Hepatocyte (in vitro differentiated cells): ENCODE measurements around the gene CPLANE2. TPM values are rescaled to one million over a fixed set of nuclear protein-coding genes. Genes with fewer than 3 reads are reported as not detected.

ENCODE experiments used
- DNase-seq: peaks from one replicate; pipeline ENCODE4 v3.0.0-alpha.2; 2016; ENCODE audit warnings: low spot score
- H2AFZ ChIP-seq: fragments of 200-600 bp; sonication (generic); 2 replicates; pipeline ENCODE4 v1.6.0; 2016; ENCODE audit warnings: antibody characterized with exemption, mild to moderate bottlenecking
- H3K27ac ChIP-seq: fragments of 200-600 bp; sonication (generic); 2 replicates; pipeline ENCODE4 v1.5.1; 2016; ENCODE audit warnings: mild to moderate bottlenecking
- H3K27me3 ChIP-seq: fragments of 200-600 bp; sonication (generic); 2 replicates; pipeline ENCODE4 v1.6.1; 2016
- H3K36me3 ChIP-seq: fragments of 200-600 bp; sonication (generic); replicated peaks from 2 replicates; pipeline ENCODE4 v1.5.1; 2016; ENCODE audit warnings: low read depth; ENCODE audit not compliant: insufficient read depth
- H3K4me1 ChIP-seq: fragments of 200-600 bp; sonication (generic); 2 replicates; pipeline ENCODE4 v1.5.1; 2016; ENCODE audit warnings: mild to moderate bottlenecking, moderate library complexity; ENCODE audit not compliant: insufficient read depth
- H3K4me2 ChIP-seq: fragments of 200-600 bp; sonication (generic); 2 replicates; pipeline ENCODE4 v1.6.0; 2016
- H3K4me3 ChIP-seq: fragments of 200-600 bp; sonication (generic); 2 replicates; pipeline ENCODE4 v1.5.1; 2016; ENCODE audit warnings: mild to moderate bottlenecking
- H3K79me2 ChIP-seq: fragments of 200-600 bp; sonication (generic); 2 replicates; pipeline ENCODE4 v1.6.0; 2017; ENCODE audit warnings: mild to moderate bottlenecking
- H3K9me2 ChIP-seq: fragments of 200-600 bp; sonication (generic); replicated peaks from 2 replicates; pipeline ENCODE4 v1.6.0; 2017; ENCODE audit warnings: mild to moderate bottlenecking; ENCODE audit not compliant: insufficient read depth
- H3K9me3 ChIP-seq: fragments of 200-600 bp; sonication (generic); 2 replicates; pipeline ENCODE4 v1.5.1; 2016; ENCODE audit warnings: low read depth, mild to moderate bottlenecking
- H4K20me1 ChIP-seq: fragments of 200-600 bp; sonication (generic); 2 replicates; pipeline ENCODE4 v1.6.0; 2016; ENCODE audit warnings: mild to moderate bottlenecking; ENCODE audit not compliant: insufficient read depth, poor library complexity, severe bottlenecking
- EZH2 ChIP-seq: fragments of 200-600 bp; sonication (generic); IDR thresholded peaks from 2 replicates; pipeline ENCODE4 v1.6.1; 2016; ENCODE audit warnings: antibody characterized with exemption, mild to moderate bottlenecking, borderline replicate concordance
- EZH2phosphoT487 ChIP-seq: fragments of 200-600 bp; sonication (generic); IDR thresholded peaks from one replicate; pipeline ENCODE4 v1.6.1; 2018; ENCODE audit warnings: antibody characterized with exemption, mild to moderate bottlenecking, low read depth, moderate library complexity; ENCODE audit not compliant: unreplicated experiment, severe bottlenecking
- WGBS: methylation state at CpG from one replicate; pipeline ENCODE4 v1.1.6; 2016; ENCODE audit warnings: low lambda C conversion rate; ENCODE audit errors: missing lambda C conversion rate; 5-methylcytosine and 5-hydroxymethylcytosine counted together
- polyA plus RNA-seq: library from polyadenylated mRNA; unstranded; fragments of >200 nt; fragmentation: Nextera tagmentation; extraction: Ambion mirVana; gene quantifications from 2 replicates; pipeline ENCODE4 v1.2.1, GENCODE V29; 2016
- total RNA-seq: library from RNA; depleted of rRNA; stranded (reverse); fragments of >200 nt; gene quantifications from 2 replicates; pipeline ENCODE4 v1.2.3, GENCODE V29; 2014
- TF ChIP-seq, protein P1 (sequence below): fragments of 200-600 bp; sonication (generic); IDR thresholded peaks from 2 replicates; pipeline ENCODE4 v1.5.1; 2016; ENCODE audit warnings: antibody characterized with exemption, mild to moderate bottlenecking; ENCODE audit not compliant: poor library complexity

CPLANE2 gene
- total and polyA plus RNA-seq, 2 experiments from 2014 or later = 5.4 to 6.6 TPM

DNA sequence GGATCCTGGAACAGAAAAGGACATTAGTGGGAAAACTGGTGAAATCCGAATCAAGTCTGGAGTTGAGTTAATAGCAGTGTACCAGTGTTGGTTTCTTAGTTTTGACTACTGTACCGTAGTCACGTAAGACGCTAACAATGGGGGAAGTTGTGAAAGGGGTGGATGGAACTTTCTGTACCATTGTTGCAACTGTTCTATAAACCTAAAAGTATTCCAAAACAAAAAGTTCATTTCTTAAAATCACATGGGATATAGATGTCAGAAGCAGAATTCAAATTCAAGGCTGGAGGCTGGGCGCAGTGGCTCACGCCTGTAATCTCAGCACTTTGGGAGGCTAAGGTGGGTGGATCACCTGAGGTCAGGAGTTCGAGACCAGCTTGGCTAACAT is 41.5 kb downstream of the CPLANE2 start:
- Histone ChIP-seq H3K27me3 (no peaks in the 10 kb centered on the region), H3K27ac (no peak overlapping the region), H3K9me2 (no peaks in the 10 kb centered on the region), H3K4me3 (no peak overlapping the region), H3K4me1 (no peaks in the 10 kb centered on the region), H4K20me1 (no peaks in the 10 kb centered on the region), H2AFZ (no peak overlapping the region), H3K79me2 (no peaks in the 10 kb centered on the region), H3K4me2 (no peak overlapping the region), H3K9me3 (no peaks in the 10 kb centered on the region), H3K36me3 (no peaks in the 10 kb centered on the region)
- WGBS = 92% methylated on average over 7 of the region's 7 CpGs
- no peak for TF ChIP-seq EZH2phosphoT487
- DNase-seq = no peak

- Histone ChIP-seq H4K20me1 (no peaks in the 10 kb centered on the region), H2AFZ (no peak overlapping the region), H3K9me2 (no peaks in the 10 kb centered on the region), H3K4me3 (no peak overlapping the region), H3K4me2 (no peak overlapping the region), H3K27ac (no peak overlapping the region), H3K36me3 (no peaks in the 10 kb centered on the region), H3K9me3 (no peaks in the 10 kb centered on the region), H3K27me3 (no peaks in the 10 kb centered on the region), H3K4me1 (peaks cover 5% of the 10 kb centered on the region), H3K79me2 (no peaks in the 10 kb centered on the region)
- no peak for DNase-seq
- WGBS = 86% methylated on average over 6 of the region's 6 CpGs
- TF ChIP-seq, protein P1, sequence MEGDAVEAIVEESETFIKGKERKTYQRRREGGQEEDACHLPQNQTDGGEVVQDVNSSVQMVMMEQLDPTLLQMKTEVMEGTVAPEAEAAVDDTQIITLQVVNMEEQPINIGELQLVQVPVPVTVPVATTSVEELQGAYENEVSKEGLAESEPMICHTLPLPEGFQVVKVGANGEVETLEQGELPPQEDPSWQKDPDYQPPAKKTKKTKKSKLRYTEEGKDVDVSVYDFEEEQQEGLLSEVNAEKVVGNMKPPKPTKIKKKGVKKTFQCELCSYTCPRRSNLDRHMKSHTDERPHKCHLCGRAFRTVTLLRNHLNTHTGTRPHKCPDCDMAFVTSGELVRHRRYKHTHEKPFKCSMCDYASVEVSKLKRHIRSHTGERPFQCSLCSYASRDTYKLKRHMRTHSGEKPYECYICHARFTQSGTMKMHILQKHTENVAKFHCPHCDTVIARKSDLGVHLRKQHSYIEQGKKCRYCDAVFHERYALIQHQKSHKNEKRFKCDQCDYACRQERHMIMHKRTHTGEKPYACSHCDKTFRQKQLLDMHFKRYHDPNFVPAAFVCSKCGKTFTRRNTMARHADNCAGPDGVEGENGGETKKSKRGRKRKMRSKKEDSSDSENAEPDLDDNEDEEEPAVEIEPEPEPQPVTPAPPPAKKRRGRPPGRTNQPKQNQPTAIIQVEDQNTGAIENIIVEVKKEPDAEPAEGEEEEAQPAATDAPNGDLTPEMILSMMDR = no peak
- no peak for TF ChIP-seq EZH2
- no peak for TF ChIP-seq EZH2phosphoT487
These were observed 45.0 kb downstream of the CPLANE2 start for GRCh38 chr1:16191916-16192546.

DNA sequence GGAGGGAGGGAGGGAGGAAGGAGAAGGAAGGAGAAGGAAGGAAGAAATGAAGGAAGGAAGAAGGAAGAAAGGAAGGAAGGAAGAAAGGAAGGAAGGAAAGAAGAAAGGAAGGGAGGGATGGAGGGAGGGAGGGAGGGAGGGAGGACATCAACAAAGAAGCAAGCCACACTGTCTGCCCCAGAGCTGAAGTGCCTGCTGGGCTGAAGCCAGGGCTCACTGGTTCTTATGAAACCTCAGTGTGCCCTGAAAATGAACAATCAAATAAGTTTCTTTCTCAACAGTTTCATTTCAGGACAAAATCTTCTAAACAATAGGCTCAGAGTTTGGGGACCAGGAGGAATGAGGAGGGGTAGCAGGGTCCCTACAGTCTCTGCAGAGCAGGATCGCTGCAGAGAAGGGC is 45.7 kb downstream of the CPLANE2 start:
- Histone ChIP-seq H3K9me3 (no peaks in the 10 kb centered on the region), H4K20me1 (no peaks in the 10 kb centered on the region), H3K9me2 (no peaks in the 10 kb centered on the region), H3K79me2 (no peaks in the 10 kb centered on the region), H3K27me3 (no peaks in the 10 kb centered on the region), H2AFZ (no peak overlapping the region), H3K4me1 (peaks cover 5% of the 10 kb centered on the region), H3K27ac (no peak overlapping the region), H3K4me2 (no peak overlapping the region), H3K4me3 (no peak overlapping the region), H3K36me3 (no peaks in the 10 kb centered on the region)
- 91% methylated on average over 1 of the region's 1 CpG for WGBS
- no peak for DNase-seq
- TF ChIP-seq EZH2phosphoT487 (no peak), EZH2 (no peak)
- TF ChIP-seq, protein P1 = no peak

DNA sequence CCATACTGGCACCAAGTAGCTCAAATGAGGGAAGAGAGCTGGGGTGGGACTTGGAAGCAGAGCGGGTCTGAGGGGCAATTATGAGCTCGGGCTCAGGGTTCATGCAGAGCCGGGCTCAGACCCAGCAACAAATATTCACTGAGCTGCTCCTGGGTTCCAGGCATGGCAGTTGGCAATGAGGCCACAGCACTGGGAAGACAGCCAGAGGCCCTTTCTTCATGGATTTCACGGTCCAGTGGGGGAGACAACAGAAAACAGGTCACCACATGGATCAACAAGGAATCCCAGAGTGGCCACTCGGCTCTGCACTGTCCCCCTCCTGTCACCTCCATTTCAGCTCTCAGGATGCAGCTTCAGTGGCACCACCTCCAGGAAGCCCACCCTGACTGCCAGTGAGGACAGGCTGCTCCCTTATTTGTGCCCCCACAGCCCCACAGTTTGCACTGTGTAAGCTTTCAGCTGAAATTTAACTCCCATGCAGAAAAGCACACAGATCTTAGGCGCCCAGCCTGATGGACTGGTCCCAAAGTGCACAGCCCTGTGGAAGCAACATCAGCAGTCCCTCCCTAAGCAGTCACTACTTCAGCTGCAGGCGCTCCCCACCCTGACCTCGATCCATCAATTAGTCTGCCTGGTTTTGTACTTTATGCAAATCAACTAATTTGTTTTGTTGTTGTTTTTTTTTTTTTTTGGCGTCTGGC is 46.9 kb downstream of the CPLANE2 start:
- 75% methylated on average over 9 of the region's 9 CpGs for WGBS
- Histone ChIP-seq H3K4me1 (peaks cover 5% of the 10 kb centered on the region), H3K4me2 (no peak overlapping the region), H4K20me1 (no peaks in the 10 kb centered on the region), H3K79me2 (no peaks in the 10 kb centered on the region), H3K27ac (no peak overlapping the region), H3K27me3 (no peaks in the 10 kb centered on the region), H3K9me3 (no peaks in the 10 kb centered on the region), H3K4me3 (no peak overlapping the region), H3K9me2 (no peaks in the 10 kb centered on the region), H3K36me3 (no peaks in the 10 kb centered on the region), H2AFZ (no peak overlapping the region)
- TF ChIP-seq, protein P1 = no peak
- no peak for TF ChIP-seq EZH2
- no peak for TF ChIP-seq EZH2phosphoT487
- DNase-seq = no peak
